ENCODE measurements around the gene NR2C1.

NR2C1 gene

GRCh38 chr12:95116773-95117172 lies 43.4 kb upstream of the NR2C1 start:
- TF ChIP-seq SIN3A (IDR thresholded peaks at IDR 0.05; ENCODE audit: borderline replicate concordance, insufficient read depth, low read length) (no peak), POLR2AphosphoS5 (IDR thresholded peaks at IDR 0.05; ENCODE audit: low read depth, low read length) (no peak), REST (IDR thresholded peaks at IDR 0.05; ENCODE audit: insufficient read depth in 1 of 2, low read depth in 2 of 2, low read length in 2 of 2) (no peak), TAF1 (IDR thresholded peaks at IDR 0.05; ENCODE audit: borderline replicate concordance, insufficient read depth, low read length) (no peak), FOXP2 (optimal IDR thresholded peaks at IDR 0.05; ENCODE audit: borderline replicate concordance, extremely low read depth, extremely low read length, insufficient read depth) (no peak)

GRCh38 chr12:95116341-95116740 lies 42.9 kb upstream of the NR2C1 start:
- TF ChIP-seq REST (IDR thresholded peaks at IDR 0.05; ENCODE audit: insufficient read depth in 1 of 2, low read depth in 2 of 2, low read length in 2 of 2) (no peak), POLR2AphosphoS5 (IDR thresholded peaks at IDR 0.05; ENCODE audit: low read depth, low read length) (no peak), FOXP2 (optimal IDR thresholded peaks at IDR 0.05; ENCODE audit: borderline replicate concordance, extremely low read depth, extremely low read length, insufficient read depth) (no peak), TAF1 (IDR thresholded peaks at IDR 0.05; ENCODE audit: borderline replicate concordance, insufficient read depth, low read length) (no peak), SIN3A (IDR thresholded peaks at IDR 0.05; ENCODE audit: borderline replicate concordance, insufficient read depth, low read length) (no peak)

- no peak for TF ChIP-seq SIN3A (IDR thresholded peaks at IDR 0.05; ENCODE audit: borderline replicate concordance, insufficient read depth, low read length)
- no peak for TF ChIP-seq FOXP2 (optimal IDR thresholded peaks at IDR 0.05; ENCODE audit: borderline replicate concordance, extremely low read depth, extremely low read length, insufficient read depth)
- TF ChIP-seq TAF1 (IDR thresholded peaks at IDR 0.05; ENCODE audit: borderline replicate concordance, insufficient read depth, low read length): no peak
- no peak for TF ChIP-seq POLR2AphosphoS5 (IDR thresholded peaks at IDR 0.05; ENCODE audit: low read depth, low read length)
- no peak for TF ChIP-seq REST (IDR thresholded peaks at IDR 0.05; ENCODE audit: insufficient read depth in 1 of 2, low read depth in 2 of 2, low read length in 2 of 2)
Measured at GRCh38 chr12:95115641-95116040, 42.2 kb upstream of the NR2C1 start.

GRCh38 chr12:95114766-95115405 lies 41.5 kb upstream of the NR2C1 start:
- TF ChIP-seq TAF1 (IDR thresholded peaks at IDR 0.05; ENCODE audit: borderline replicate concordance, insufficient read depth, low read length): no peak
- no peak for TF ChIP-seq FOXP2 (optimal IDR thresholded peaks at IDR 0.05; ENCODE audit: borderline replicate concordance, extremely low read depth, extremely low read length, insufficient read depth)
- no peak for TF ChIP-seq REST (IDR thresholded peaks at IDR 0.05; ENCODE audit: insufficient read depth in 1 of 2, low read depth in 2 of 2, low read length in 2 of 2)
- no peak for TF ChIP-seq POLR2AphosphoS5 (IDR thresholded peaks at IDR 0.05; ENCODE audit: low read depth, low read length)
- TF ChIP-seq SIN3A (IDR thresholded peaks at IDR 0.05; ENCODE audit: borderline replicate concordance, insufficient read depth, low read length): no peak

All from PFSK-1 (cell line).